HG03095 (cell line): ENCODE measurements around the gene METTL25B.

Experiments
- ATAC-seq: cut with Tn5 transposase; IDR thresholded peaks from one replicate; pipeline ENCODE4 v1.9.1; 2021; ENCODE audit warnings: moderate library complexity; ENCODE audit not compliant: unreplicated experiment

METTL25B gene

DNA sequence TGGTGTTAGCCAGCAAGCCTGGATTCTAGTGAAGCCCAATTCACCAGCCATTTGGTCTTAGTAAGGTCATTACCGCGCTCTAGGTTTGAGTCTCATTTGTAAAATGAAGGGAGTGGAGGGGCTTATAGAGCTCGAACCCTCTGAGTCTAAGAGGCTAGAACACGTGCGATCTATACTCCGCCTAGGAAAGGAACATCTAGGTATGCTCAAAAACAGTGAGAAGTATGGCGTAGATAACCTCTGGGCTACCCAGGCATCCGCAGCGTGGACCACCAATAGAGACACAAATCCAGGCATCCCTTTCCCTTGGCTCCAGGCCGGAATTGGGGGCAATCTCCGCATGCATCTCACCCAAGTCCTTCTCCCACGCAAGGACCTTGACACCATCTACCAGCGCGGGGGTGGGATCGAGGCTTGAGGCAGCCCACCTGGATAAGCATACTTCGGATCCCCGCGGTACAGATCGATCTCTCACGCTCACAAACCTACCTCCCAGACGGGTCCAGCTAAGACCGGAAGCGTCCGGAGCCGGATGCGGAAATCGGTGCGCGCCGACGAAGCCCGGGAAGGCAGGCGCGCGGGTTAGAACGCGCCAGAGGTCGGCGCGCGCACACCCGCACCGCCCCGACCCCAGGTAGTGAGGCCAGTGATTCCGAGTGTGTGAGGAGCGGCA, at the start of gene METTL25B:
TSS of gene METTL25B (plus strand) at position 544 of the 673 bp plus-strand sequence. CDS start 636 bp downstream, outside the sequence.
- ATAC-seq = peak; percentile 47

DNA sequence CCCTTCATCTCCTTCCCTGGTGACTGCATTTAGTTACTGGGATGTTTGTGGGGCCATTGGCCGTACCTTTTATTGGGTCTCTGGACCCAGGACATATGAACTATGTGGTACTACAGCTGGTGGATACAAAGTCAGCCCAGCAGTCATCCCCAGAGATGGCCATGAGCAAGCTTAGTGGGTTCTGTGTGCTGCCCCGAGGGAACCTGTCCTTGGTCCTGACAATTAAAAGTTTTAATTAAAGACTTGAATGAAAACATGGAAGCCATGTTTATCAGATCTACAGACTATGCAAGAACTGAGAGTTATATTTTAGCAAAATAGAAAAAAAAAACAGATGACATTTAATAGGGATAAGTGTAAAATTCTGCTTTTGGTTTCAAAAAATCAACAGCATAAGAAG, 48.2 kb upstream of the METTL25B start:
- no peak for ATAC-seq

DNA sequence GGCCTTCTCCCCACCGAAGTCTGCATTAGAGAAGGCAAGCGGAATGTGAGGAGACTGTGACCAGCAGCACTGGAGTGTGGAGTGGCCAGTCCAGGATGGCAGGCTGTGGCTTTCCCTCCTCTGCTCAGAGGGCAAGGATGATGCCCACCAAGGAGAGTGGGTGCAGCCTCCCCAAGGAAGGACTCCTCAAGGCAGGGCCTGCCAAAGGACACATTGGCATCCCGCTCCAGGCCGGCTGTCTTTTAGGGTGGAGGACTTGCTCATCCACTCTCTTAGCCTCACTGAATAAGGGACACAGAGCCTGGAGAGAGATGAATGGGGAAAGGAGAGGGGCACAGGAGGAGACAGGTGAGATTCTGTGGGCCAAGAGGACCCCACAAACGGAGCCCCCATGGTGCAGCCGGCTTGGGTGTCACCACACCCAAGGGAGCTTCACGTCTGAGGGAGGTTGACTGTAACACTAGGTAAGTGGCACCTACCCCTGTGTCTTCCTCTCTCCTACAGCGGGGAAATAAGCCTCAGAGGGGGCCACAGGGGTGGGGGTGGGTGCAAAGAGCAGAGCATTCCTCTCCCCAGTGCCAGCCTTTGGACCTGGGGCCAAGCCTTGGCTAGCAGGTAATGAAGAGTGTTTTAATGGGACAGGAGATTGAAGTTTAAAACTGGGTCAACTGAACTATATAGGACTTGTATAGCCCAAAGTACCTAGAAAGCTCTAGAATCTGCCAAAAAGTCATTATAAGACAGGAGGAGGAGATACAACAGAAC, 46.9 kb upstream of the METTL25B start:
- ATAC-seq = no peak

DNA sequence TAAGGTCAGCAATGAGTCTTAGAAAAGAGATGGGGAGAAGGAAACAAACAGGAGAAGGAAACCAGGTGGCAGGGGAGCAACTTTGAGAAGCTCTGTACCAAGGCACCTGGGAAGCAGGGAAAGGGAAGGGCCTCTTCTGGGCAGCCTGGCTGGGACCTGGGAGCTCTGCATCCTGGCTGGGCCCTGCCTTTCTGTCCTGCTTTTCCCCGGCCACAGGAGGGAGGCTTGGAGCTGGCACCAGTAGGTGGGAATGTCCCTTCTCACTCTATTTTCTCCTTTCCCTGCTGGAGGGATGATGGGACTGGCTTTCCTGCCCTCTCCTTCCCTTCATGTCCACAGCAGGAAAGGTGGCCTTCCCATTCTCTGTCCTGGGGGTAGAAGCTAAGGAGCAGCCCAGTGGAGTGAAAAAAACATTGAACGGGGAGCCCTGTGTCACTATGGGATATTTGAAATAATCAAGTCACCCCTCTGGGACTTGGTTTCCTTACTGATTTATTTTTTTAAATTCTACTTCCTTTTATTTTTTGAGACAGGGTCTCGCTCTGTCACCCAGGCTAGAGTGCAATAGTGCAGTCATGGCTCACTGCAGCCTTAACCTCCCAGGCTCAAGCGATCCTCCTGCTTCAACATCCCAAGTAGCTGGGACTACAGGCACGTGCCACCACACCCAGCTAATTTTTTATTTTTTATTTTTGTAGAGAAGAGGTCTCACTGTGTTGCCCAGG, 45.9 kb upstream of the METTL25B start:
- no peak for ATAC-seq

DNA sequence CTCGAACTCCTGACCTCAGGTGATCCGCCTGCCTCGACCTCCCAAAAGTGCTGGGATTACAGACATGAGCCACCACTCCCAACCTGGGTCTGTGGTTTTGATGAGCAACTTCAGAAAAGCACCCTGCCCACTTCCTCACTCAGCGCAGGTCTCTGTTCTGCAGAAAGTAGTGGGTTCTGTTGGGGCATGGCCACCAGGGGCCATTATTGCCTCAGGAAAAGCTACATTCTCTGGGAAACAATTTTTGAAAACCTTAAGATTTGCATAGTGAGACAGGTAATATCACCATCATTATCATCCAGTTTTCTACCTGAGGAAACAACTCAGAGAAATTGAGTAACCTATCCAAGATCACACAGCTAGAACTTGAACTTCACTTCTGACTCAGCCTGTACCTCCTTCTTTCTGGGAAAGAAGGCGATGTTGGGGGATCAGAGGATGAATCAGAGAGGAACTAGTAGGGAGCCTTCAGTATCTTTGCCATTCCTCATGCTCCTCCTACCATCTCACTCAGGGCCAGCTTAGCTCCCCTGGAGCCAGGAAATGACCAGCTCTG, 44.0 kb upstream of the METTL25B start:
- ATAC-seq = no peak

DNA sequence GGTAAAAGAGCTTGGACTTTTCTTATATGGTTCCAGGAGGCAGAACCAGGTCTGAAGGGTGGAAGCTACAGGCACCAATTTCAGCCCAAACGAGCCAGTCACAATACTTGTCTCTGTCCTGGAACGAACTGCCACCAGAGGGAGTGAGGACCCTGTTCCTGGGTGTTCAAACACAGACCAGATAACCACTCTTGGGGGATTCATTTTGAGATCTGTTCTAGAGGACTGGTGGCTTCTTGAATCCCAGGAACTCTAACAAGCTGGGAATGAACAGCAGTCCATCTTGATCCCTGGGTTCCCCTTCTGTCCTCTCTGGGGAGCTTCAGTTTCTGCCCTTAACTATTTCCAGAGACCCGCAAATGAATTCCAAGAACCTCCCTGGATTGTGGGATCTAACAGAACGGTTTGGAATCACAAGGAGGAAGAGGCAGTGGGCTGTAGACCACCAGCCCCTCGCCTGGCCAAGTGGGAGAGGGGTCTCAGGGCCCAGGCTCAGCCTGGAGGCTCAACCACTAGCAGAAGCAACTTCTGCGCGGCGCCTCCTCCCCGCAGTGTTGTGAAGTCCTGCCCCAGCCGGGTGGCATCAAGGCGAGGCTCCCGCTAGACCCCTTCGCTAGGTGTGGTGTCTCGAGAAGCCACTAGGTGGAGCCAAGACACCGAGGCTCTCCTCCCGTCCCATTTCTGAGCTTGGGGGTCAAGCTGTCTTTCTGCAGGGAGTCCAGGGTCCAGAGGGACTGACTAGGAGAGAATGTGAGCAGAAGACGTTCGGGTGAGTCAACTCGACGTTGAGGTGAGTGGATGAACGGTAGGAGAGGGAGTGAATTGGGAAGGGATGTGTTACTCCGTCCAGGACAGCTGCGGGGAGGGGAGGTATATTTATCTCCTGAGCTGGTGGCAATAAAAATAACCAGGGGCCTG, 39.0 kb upstream of the METTL25B start:
- ATAC-seq = peak; percentile 57

DNA sequence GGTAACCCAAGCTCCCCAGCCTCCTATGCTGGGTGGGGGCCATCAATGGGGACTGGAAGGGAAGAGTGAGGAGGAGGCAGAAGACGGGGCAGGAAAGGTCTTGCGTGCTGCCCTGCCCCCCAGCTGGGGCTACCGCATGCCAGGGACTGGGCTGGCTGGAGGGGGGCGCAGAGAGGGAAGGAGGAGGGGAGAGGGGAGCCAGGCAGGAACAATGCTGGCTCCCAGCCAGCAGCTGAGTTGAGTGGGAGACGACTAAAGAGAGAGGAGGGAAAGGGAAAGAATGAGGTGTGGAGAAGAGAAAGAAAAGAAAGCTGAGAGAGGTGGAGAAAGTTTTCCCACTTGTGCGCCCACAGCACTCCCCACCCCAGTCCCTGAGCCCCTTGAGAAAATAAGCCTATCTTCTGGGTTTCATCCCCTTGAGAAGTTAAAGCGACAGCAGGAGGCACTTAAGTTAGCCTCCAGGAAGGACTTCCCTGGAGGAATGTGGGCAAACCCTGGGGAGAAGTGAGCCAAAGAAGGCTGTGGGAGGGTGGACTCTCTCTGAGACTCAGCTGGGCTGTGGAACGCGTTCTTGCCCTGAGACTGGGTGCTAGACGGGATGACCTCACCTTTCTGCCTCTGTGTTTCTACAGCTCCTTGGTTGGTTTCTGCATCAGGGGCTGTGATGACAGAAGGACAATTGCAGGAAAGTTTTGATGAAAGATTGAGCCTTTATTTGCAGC, 38.2 kb upstream of the METTL25B start:
- no peak for ATAC-seq

DNA sequence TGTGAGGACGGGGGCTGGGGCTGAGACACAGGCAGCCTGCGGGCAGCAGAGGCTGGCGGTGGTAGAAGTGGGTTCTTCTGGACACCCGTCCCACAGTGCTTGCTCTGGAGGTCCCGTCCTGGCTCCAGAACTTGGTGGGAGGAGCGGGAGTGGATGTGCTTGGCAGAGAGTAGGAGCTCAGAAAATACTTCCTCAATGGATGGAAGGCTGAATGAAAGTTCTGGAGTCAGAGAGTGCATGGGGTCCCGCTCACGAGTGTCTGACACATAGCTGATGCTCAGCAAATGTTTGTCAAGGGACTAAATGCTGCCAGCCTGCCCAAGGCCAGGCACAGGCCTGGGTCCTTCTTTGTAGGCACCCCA, 37.6 kb upstream of the METTL25B start:
- ATAC-seq = no peak

DNA sequence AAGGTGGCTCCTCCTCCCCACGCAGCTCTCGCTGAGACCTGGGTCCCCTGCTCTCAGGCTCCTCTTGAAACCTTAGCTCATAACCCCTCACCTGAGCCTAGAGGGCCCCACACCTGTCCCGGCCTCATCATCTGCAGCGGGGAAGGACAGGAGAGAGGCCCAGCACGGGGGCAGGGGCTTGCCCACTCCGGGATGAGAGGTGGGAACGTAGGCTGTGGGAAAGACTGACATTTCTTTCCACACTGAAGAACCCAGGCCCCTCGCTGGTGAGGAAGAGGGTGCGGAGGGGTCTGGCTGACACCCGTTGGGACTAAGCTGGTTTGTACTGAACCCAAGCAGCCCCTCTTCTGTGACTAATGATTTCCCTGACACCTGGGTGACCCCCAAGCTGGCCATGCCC, 37.1 kb upstream of the METTL25B start:
- ATAC-seq = no peak

DNA sequence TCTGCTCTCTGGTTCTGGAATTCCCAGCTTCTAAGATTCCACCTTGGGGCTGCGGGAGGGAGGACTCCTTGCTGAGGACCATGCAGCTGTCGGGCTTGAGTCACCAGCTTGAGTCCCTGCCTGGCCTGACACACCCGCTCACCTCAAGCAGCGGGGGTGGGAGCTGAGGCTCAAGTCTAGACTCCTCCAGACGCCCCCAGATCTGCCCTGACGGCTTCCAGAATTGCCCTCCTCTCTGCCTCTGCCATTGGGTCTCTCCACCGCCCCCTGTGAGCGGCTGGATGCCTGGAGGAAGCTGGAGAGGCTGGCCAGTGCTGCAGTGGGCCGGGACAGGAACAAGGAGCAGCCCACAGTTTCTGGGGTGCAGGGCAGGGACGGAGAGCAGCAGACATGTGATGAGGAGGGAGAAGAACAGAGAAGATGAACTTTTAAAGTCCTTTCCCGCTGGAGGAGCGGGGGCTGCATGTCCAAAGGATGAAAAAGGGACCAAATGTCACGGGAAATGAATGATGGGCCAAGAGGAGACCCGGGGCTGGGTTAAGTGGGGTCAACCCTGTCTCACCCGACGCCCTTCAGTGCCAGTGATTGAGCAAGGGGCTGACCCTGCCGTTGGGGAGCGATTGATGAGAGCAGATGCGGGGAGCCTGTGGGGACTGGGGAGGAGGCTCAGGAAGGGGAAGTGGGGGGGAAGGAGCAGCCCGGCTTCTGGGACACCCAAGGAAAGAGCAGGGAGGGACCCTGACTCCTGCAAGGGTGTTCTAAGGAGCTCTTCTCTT, 36.4 kb upstream of the METTL25B start:
- no peak for ATAC-seq

DNA sequence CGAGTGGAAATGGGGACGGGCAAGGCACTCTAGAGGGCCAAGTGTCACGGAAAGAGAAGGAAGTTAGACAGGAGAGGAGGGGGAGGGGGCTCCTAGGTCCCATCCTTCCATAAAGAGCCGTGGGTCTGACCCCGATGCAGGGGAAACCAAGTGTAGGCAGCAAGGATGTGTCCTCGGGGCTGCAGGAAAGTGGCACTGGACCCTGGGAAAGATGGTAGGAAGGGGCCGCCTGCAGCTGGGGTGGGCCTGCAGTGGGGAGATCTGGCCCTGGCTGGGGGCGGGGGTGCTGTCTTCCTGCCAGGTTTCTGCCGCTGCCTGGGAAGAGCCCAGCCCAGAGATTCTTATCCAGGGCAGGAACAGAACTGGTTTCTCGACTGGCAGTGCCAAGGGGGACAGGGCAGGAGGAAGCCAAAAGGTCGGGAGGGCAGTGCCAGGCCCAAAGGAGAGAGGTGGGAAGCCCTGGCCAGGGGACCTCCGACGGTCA, 35.8 kb upstream of the METTL25B start:
- no peak for ATAC-seq

DNA sequence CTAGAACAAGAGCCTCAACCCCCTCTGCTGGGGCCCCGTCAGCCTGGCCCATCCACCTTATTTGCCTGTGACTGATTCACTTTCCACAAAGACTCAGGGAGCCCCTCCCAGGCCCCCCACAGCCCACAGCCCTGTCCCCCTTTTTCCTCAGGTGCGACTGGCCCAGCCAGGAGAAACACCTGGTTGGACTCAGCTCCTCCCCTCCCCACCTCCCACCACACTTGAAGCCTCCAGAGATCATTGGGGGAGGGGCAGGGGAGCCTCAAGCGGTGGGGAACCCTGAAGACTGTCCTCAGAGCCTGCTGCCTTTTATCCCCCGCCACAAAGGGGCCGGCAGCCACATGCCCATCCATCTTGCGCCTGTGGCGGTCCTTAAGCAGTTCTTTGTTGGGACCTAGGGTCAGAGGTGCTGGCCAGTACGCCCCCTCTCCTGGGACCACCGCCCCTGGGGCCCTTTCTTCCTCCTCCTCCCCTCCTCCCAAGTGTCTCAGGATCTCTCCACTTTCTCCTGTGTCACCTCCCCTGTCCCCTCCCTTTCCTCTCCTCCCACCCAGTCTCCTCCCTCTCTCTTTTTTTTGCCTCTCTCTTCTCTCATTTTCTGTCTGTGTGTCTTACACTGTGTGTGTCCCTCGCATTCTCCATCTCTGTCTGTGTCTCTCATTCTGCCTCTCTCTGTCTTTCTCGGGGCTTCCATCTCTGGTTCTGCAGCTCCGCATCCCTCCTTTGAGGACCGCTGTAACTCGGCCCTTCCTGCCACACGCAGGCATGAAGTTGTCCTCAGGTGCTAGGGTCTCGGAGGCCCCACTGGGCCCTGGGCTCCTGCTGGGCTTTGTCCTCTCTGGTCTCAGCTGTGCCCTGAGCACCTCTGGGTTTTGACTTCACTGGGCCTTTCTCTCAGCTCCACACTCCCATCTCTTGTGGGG, 35.1 kb upstream of the METTL25B start:
- ATAC-seq = no peak

DNA sequence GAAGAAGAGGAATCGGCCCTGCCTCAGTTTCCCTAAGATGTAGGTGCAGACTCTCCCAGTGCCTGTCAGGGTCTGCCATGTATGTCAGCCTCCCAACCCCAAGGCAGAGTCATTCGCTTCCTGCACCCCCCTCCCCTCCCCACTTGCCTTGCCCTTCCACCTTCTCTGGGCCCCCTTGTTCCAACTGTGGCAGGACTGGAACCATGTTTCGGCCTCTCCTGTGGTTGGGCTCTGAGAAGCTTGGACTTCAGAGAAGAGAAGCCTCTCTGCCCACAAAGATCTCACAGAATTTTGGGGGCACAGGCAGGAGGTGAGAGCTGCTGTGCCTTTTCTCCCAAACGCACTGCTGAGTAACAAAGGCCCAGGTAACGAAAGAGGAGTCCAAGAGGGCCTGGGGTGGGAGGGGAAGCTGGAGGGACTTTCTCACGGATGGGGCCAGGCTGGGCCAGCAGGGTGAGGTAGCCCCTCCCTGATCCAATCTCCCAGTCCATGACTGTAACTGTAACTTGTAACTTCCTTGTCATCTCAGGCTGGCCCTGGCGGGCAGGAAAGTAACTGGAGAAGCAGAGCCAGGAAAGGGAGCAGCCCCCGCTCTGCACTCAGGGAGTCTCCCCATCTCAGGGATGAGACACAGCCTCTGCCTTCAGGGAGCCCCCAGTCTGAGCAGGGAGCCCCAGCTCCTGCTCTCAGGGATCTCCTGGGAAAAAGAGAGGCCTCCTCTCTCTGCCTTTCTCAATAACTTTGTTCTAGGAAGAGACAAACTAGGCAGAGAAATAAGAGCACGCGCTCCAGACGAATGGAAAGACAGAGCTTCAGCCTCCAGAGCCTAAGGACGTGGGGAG, 34.2 kb upstream of the METTL25B start:
- ATAC-seq = no peak

DNA sequence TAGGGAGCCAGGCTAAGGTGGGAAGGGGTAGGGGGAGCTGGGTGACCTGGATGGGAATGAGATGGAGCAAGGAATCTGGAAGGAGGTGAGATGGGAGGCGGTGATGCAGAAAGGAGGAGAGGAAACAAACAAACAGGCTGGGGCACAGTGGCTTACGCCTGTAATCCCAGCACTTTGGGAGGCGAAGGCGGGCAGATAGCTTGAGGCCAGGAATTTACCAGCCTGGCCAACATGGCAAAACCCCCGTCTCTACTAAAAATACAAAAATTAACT, 33.6 kb upstream of the METTL25B start:
- ATAC-seq = no peak

DNA sequence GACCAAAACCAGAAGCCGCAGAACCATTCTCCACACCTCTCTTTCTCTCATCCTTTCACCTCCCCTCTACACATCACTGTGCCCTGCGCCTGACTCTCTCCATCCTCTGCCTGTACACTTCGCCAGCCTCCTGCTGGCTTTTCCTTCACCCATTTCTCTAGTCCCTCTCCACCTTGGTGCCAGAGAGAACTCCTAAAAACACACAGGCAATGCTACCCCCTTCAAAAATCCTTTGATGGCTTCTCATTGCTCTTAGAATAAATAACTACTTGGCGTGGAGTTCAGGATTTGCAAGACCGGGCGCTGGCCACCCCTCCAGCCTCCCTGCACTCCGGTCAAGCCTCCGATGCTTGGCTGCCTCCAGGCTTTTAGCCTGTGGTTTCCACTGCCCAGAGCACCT, 31.5 kb upstream of the METTL25B start:
- ATAC-seq = no peak

DNA sequence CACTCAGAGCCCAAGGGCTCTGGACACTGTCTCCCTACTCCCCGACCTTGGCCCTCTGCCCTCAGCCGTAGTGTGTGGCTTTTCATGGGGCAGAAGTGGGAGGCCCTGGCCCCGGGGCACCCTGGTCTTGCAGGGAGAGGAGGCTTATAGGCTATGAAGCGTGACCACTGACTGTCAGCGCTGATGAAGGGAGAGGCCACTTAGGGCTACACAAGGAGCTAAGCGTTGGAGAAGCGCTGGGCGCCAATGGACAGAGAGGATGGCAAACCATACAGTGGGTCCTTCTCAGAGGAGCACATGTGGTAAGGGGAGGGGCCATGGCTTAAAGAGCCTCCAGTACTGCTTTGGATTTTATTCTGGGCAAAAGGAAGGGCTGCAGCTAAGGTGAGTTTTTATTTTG, 30.8 kb upstream of the METTL25B start:
- no peak for ATAC-seq

DNA sequence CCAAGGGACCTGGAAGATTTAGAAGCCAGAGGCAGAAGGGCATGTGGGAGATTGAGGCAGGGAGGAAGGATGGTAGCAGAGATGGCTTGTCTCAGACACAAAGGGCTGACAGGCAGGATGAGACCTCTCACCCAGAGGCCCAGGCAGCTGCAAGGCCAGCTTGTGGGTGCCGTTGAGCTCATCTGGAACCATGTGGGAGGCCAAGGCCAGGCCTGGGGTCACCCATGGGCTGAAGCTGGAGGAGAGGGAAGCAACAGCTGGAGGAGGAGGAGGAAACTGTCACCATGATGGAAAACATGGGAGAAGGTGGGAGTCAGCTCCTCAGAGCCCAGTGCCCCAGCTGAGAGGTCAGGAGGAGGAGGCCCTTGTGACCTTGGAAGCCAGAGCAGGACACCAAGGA, 29.3 kb upstream of the METTL25B start:
- no peak for ATAC-seq
